Ascending aorta (tissue), 2 donors: ENCODE data around the gene ZBTB7C. TPM values are rescaled to one million over a fixed set of nuclear protein-coding genes. Genes with fewer than 3 reads are reported as not detected.

ENCODE experiments used
- DNase-seq, 2 donors: peaks; one replicate each; pipeline ENCODE4 v3.0.0-alpha.2; 2019; ENCODE audit warnings: low spot score in 2 of 2
- H3K27ac ChIP-seq, 2 donors: fragments of 200-600 bp; sonication (generic); one replicate each; pipeline ENCODE4 v1.5.1; 2016 to 2017; ENCODE audit warnings: mild to moderate bottlenecking in 1 of 2
- H3K27me3 ChIP-seq: fragments of 200-600 bp; sonication (generic); one replicate; pipeline ENCODE4 v1.5.1; 2017
- H3K36me3 ChIP-seq, 2 donors: fragments of 200-600 bp; sonication (generic); one replicate each; pipeline ENCODE4 v1.5.1; 2016
- H3K4me1 ChIP-seq, 2 donors: fragments of 200-600 bp; sonication (generic); one replicate each; pipeline ENCODE4 v1.5.1; 2016 to 2017; ENCODE audit warnings: mild to moderate bottlenecking in 1 of 2
- H3K4me3 ChIP-seq, 2 donors: fragments of 200-600 bp; sonication (generic); one replicate each; pipeline ENCODE4 v1.5.1; 2016 to 2017; ENCODE audit warnings: mild to moderate bottlenecking in 1 of 2
- H3K9me3 ChIP-seq, 2 donors: fragments of 200-600 bp; sonication (generic); one replicate each; pipeline ENCODE4 v1.5.1; 2016
- CTCF ChIP-seq, 3 experiments: fragments of 200-600 bp in 2 of 3; fragments of 450-650 bp in 1 of 3; sonication (generic) in 2 of 3; IDR thresholded peaks; one replicate each; pipeline ENCODE4 v1.5.1; 2016 to 2019; ENCODE audit warnings: antibody characterized with exemption in 3 of 3, mild to moderate bottlenecking in 1 of 3, moderate library complexity in 1 of 3
- intact Hi-C: fragments of 100-400 bp; cut with DNase I; formaldehyde crosslinking; loops from one replicate; pipeline ENCODE4 v1.15.1; 2023
- total RNA-seq: library from RNA; depleted of rRNA; stranded (reverse); fragments of >200 nt; gene quantifications from one replicate; pipeline ENCODE4 v1.1.0, GENCODE V29; 2016

The ZBTB7C gene
- total RNA-seq, 1 donor from 2014 or later, result 8.1 TPM

GRCh38 chr18:48219810-48220499, 189.2 kb downstream of the ZBTB7C start:
- Histone ChIP-seq H3K27me3 (no peaks in the 10 kb centered on the region), H3K9me3 (no peaks in the 10 kb centered on the region), H3K36me3 (no peaks in the 10 kb centered on the region), H3K27ac (no peak overlapping the region), H3K4me1 (no peaks in the 10 kb centered on the region), H3K4me3 (no peak overlapping the region)
- TF ChIP-seq CTCF (IDR thresholded peaks at IDR 0.05), result no peak
- no peak for DNase-seq
- intact Hi-C loops, result no loop called here

- Histone ChIP-seq H3K4me1 (no peaks in the 10 kb centered on the region), H3K27ac (no peak overlapping the region), H3K36me3 (no peaks in the 10 kb centered on the region), H3K27me3 (no peaks in the 10 kb centered on the region), H3K9me3 (no peaks in the 10 kb centered on the region), H3K4me3 (no peak overlapping the region)
- intact Hi-C loops, result no loop called here
- no peak for DNase-seq
- TF ChIP-seq CTCF (IDR thresholded peaks at IDR 0.05), result no peak
Observed at GRCh38 chr18:48219037-48219809, 190.0 kb downstream of the ZBTB7C start.

- no peak for DNase-seq
- Histone ChIP-seq H3K9me3 (no peaks in the 10 kb centered on the region), H3K27ac (no peak overlapping the region), H3K27me3 (no peaks in the 10 kb centered on the region), H3K4me1 (no peaks in the 10 kb centered on the region), H3K4me3 (no peak overlapping the region), H3K36me3 (no peaks in the 10 kb centered on the region)
- intact Hi-C loops, result no loop called here
- TF ChIP-seq CTCF (IDR thresholded peaks at IDR 0.05), result no peak
Observed at GRCh38 chr18:48218285-48219022, 190.7 kb downstream of the ZBTB7C start.

- intact Hi-C loops, result no loop called here
- no peaks in the 10 kb centered on the region for H3K36me3 ChIP-seq
- TF ChIP-seq CTCF (IDR thresholded peaks at IDR 0.05), result no peak
- no peak overlapping the region for H3K4me3 ChIP-seq
- no peak overlapping the region for H3K27ac ChIP-seq
- no peaks in the 10 kb centered on the region for H3K9me3 ChIP-seq
- DNase-seq, result no peak
- H3K4me1 ChIP-seq, result no peaks in the 10 kb centered on the region
- H3K27me3 ChIP-seq, result no peaks in the 10 kb centered on the region
Observed at GRCh38 chr18:48217258-48218250, 191.6 kb downstream of the ZBTB7C start.
